ENCODE results near the gene ROCK2. TPM values are rescaled to one million over a fixed set of nuclear protein-coding genes. Genes with fewer than 3 reads are reported as not detected.

ROCK2 gene
- total and polyA plus RNA-seq, 8 donors: 3.5 to 21.5 (median 12.1) TPM

DNA sequence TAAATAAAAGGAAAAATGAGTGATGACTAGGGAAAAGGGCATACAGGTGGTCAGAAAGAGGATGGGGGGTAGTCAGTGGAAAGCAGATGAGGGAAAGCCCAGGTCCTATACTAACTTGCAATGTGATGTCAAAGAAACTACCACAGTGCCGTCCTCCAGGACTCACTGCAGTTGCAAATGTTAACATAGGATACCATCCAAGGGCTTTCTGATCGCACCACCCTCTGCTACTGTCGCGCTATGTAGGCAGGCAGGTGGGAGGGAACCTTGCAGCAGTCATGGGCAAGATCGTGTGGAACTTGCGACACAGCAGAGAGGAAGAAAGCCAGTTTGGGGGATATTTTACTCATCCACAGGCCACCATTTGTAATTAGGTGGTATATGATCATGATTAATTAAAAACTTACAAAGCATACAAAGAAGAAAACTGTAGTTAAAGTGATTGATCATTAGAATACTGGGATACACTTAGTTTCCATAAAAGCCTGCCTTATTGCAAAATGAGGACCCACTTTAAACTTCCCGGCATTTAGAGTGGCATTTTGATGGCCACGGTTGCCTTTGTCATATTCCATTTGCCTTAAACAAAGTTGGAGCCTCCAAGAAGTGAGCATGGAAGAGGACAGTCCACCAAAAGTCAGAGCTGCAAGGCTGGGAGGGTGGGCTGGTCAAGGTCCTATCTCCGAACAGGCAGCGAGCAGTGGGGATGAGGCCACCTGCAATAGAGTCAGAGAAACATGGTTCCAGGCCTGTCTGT, 8.5 kb upstream of the ROCK2 start:
- FAIRE-seq (no peak), ATAC-seq (no peak)
- 91% methylated on average over 10 of the region's 10 CpGs for WGBS, 2 donors

DNA sequence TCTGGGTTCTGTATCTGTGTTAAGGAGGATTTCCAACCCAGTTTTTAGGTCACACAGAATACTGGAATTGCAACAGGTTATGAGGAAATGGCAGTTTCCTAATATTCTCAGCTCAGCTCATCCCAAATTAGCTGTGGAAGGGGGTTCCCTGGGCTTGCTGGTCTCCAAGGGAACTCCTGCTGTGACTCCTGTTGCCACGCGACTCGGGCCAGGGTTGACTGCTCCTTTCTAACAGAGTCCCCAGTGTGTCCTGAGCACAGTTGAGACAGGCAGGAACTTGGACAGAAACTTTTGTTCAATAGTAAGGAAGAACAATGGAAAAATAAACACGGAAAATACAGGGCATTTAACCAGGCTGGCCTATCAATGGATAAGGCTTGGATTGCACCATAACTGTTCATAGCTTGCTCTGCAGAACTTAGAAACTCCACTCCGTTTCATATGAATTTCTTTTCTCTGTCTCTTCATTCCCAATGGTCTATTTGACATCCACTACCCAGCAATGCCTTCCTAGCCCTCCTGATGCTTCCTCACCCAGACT, 3.8 kb upstream of the ROCK2 start:
- DNase-seq: peak in 5 of 6 donors; percentile 50 to 66 (median 54)
- FAIRE-seq: no peak
- Histone ChIP-seq H3K36me3 (no peaks in the 10 kb centered on the region), H3K27ac (peak overlapping the region in 3 of 4 donors; percentile 2 to 67 (median 62)), H3K9me3 (no peaks in the 10 kb centered on the region), H3K4me1 (peaks cover 3 to 21% (median 19%) of the 10 kb centered on the region in 3 donors), H3K27me3 (no peaks in the 10 kb centered on the region), H3K4me3 (no peak overlapping the region)
- intact Hi-C loops (cut with DNase I): no loop called here
- peak; percentile 7 to 39 (median 20) for ATAC-seq
- TF ChIP-seq, protein P1, sequence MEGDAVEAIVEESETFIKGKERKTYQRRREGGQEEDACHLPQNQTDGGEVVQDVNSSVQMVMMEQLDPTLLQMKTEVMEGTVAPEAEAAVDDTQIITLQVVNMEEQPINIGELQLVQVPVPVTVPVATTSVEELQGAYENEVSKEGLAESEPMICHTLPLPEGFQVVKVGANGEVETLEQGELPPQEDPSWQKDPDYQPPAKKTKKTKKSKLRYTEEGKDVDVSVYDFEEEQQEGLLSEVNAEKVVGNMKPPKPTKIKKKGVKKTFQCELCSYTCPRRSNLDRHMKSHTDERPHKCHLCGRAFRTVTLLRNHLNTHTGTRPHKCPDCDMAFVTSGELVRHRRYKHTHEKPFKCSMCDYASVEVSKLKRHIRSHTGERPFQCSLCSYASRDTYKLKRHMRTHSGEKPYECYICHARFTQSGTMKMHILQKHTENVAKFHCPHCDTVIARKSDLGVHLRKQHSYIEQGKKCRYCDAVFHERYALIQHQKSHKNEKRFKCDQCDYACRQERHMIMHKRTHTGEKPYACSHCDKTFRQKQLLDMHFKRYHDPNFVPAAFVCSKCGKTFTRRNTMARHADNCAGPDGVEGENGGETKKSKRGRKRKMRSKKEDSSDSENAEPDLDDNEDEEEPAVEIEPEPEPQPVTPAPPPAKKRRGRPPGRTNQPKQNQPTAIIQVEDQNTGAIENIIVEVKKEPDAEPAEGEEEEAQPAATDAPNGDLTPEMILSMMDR (IDR thresholded peaks at IDR 0.05): no peak
- 13 to 16% methylated on average over 5 of the region's 5 CpGs for WGBS, 2 donors

More for the DNA sequence above, 8.5 kb upstream of the ROCK2 start:
- Histone ChIP-seq H3K27ac (no peak overlapping the region), H3K4me1 (peaks cover 3 to 12% (median 10%) of the 10 kb centered on the region in 3 donors), H3K4me3 (no peak overlapping the region), H3K27me3 (no peaks in the 10 kb centered on the region), H3K36me3 (no peaks in the 10 kb centered on the region), H3K9me3 (no peaks in the 10 kb centered on the region)
- intact Hi-C loops (cut with DNase I): no loop called here
- DNase-seq: no peak
- TF ChIP-seq, protein P1 (IDR thresholded peaks at IDR 0.05): no peak

DNA sequence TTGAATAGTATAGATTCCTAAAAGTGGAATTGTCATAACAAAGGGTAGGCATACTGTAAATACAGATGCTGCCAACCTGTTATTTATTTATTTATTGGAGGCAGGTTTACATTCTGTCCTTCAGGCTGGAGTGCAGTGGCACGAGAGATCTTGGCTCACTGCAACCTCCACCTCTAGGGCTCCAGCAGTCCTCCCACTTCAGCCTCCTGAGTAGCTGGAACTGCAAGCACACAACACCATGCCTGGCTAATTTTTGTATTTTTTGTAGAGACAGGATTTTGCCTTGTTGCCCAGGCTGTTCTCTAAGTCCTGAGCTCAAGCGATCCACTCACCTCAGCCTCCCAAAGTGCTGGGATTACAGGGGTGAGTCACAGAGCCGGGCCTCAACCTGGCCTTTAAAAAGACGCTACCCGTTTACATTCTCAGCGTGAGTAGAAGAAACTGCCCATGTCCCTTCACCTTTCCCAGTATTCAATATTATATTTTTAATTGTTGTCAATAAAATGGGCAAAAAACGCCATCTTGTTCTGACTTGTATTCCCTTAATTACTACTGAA, 3.0 kb upstream of the ROCK2 start:
- no peaks in the 10 kb centered on the region for H3K36me3 ChIP-seq
- DNase-seq: no peak
- H3K4me3 ChIP-seq: no peak overlapping the region
- H3K4me1 ChIP-seq: peaks cover 3 to 21% (median 19%) of the 10 kb centered on the region in 3 donors
- intact Hi-C loops (cut with DNase I): no loop called here
- peak overlapping the region in 1 of 4 donors; percentile 67 for H3K27ac ChIP-seq
- H3K9me3 ChIP-seq: no peaks in the 10 kb centered on the region
- no peak for ATAC-seq
- TF ChIP-seq, protein P1 (IDR thresholded peaks at IDR 0.05): no peak
- 86 to 90% methylated on average over 7 of the region's 7 CpGs for WGBS, 2 donors
- no peak for FAIRE-seq
- H3K27me3 ChIP-seq: no peaks in the 10 kb centered on the region

DNA sequence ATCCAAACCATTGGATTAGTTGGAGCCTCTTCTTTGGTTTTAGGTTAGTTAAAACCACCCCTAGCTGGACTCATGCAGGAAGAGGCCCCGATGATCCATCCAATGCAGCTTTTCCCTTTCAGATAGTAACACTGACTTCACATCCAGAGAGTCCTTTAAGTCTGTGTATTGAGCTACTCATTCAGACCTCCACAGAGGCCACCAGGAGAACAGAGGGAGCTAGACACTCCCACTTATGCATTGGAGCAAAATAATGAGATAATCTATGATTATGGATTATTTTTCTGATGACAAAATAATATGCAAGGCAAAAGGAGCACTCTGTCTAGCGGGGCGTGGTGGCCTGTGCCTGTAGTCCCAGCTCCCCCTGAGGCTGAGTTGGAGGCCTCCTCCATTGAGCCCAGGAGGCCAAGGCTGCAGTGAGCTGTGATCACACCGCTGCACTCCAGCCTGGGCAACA, 1.6 kb upstream of the ROCK2 start:
- no peak for FAIRE-seq
- Histone ChIP-seq H3K27ac (peak overlapping the region in 3 of 4 donors; percentile 95 to 98 (median 96)), H3K36me3 (no peaks in the 10 kb centered on the region), H3K4me1 (peaks cover 8 to 30% (median 29%) of the 10 kb centered on the region in 3 donors), H3K9me3 (no peaks in the 10 kb centered on the region), H3K4me3 (no peak overlapping the region), H3K27me3 (no peaks in the 10 kb centered on the region)
- intact Hi-C loops (cut with DNase I): no loop called here
- TF ChIP-seq, protein P1 (IDR thresholded peaks at IDR 0.05): no peak
- 90 to 93% methylated on average over 4 of the region's 4 CpGs for WGBS, 2 donors
- ATAC-seq: no peak
- DNase-seq: no peak
